Mucosa of rectum (tissue), 2 donors: ENCODE measurements around the gene TNIK.
A peak's percentile ranks its signal among the peaks of the same experiment; 100 is the strongest.

ENCODE experiments used
- H3K27ac ChIP-seq, 2 donors: one replicate each; pipeline ENCODE4 v1.7.0; 2013; ENCODE audit warnings: inconsistent platforms in 2 of 2, low read depth in 2 of 2, low read length in 2 of 2
- H3K27me3 ChIP-seq, 2 donors: one replicate each; pipeline ENCODE4 v1.7.0; 2013; ENCODE audit warnings: low read length in 2 of 2; ENCODE audit not compliant: control insufficient read depth in 2 of 2, insufficient read depth in 2 of 2
- H3K36me3 ChIP-seq, 2 donors: one replicate each; pipeline ENCODE4 v1.7.0; 2013; ENCODE audit warnings: low read length in 2 of 2; ENCODE audit not compliant: control insufficient read depth in 2 of 2, insufficient read depth in 2 of 2
- H3K4me1 ChIP-seq, 2 donors: one replicate each; pipeline ENCODE4 v1.7.0; 2013; ENCODE audit warnings: low read length in 2 of 2, mild to moderate bottlenecking in 1 of 2; ENCODE audit not compliant: control insufficient read depth in 2 of 2, insufficient read depth in 2 of 2
- H3K4me3 ChIP-seq, 2 donors: one replicate each; pipeline ENCODE4 v1.7.0; 2013; ENCODE audit warnings: low read length in 2 of 2
- H3K9ac ChIP-seq, 2 donors: one replicate each; pipeline ENCODE4 v1.7.0; 2013; ENCODE audit warnings: low read length in 2 of 2, low read depth in 1 of 2, mild to moderate bottlenecking in 1 of 2
- H3K9me3 ChIP-seq, 2 donors: one replicate each; pipeline ENCODE4 v1.7.0; 2013; ENCODE audit warnings: low read length in 2 of 2; ENCODE audit not compliant: control insufficient read depth in 2 of 2
- donor health status: healthy.
- donor health status: Normal muscosa, but diverticular disease.

Gene TNIK

DNA sequence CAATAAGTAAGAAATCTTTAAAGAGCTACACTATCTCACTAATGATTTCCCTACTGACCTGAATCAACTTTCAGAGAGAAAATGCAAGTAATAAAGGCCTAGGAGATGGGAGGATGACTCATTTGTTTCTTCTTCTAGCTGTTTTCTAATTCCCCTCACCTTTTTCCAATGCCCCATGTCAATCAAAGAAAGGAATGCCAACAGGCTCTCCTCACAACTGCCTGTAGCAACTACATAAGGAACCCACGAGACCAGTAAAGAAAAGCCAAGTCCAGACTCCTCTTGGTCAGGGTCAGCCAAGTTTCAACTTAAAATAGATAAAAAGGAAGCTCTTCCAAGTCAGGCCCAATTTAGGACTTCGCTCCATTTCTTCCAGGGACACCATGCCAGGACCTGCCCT is 201.9 kb downstream of the TNIK start:
- Histone ChIP-seq H3K4me1 (peaks cover 0 to 11% of the 10 kb centered on the region in 2 donors), H3K9me3 (no peaks in the 10 kb centered on the region), H3K27ac (no peak overlapping the region)

DNA sequence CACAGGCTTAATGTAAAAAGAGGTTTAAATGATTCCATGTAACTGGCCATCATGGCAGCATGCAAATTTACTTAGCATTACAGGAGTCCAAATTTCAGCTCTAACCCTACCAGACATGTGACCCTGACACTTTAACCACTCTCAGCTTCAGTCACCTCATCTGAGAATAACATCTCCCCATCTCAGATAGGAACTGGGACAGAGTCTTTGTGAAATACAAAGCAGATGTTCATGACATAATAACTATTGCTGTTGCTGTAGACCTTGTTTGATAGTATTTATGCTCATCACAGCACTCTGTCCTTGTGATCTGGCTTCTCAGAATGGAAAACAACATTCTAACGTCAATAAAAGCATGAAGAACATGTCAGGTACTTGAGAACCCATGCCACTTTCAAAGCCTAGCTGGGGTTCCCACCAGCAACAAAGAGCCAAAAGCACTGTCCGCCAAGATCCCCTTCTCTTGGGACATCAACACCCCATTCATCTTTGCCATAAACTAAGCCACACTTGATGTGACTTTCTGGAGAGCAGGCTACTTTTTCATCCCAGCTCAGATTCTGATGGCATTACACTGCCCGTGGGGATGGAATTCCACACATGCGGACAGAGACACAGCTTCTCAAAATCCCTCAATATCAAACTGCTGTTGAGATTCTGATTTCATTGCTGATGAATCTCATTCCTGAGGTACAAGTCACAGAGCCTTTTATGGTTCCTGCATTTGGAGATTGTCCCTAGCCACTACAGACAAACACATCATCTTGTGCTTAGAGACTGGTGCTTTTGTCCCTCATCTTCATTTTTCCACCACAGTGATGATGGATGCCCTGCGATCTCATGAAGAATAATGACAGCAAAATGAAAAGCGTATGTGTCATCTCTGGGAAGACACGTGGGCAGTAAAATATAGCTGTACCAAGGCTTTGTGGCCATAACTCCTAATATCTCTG is 202.7 kb downstream of the TNIK start:
- H3K4me1 ChIP-seq, result peaks cover 0 to 11% of the 10 kb centered on the region in 2 donors
- H3K9ac ChIP-seq, result no peak overlapping the region
- no peaks in the 10 kb centered on the region for H3K36me3 ChIP-seq
- no peaks in the 10 kb centered on the region for H3K27me3 ChIP-seq
- H3K27ac ChIP-seq, result no peak overlapping the region
- H3K4me3 ChIP-seq, result no peak overlapping the region
- H3K9me3 ChIP-seq, result no peaks in the 10 kb centered on the region

More for the DNA sequence above, 201.9 kb downstream of the TNIK start:
- no peaks in the 10 kb centered on the region for H3K36me3 ChIP-seq
- no peak overlapping the region for H3K9ac ChIP-seq
- no peak overlapping the region for H3K4me3 ChIP-seq
- no peaks in the 10 kb centered on the region for H3K27me3 ChIP-seq

DNA sequence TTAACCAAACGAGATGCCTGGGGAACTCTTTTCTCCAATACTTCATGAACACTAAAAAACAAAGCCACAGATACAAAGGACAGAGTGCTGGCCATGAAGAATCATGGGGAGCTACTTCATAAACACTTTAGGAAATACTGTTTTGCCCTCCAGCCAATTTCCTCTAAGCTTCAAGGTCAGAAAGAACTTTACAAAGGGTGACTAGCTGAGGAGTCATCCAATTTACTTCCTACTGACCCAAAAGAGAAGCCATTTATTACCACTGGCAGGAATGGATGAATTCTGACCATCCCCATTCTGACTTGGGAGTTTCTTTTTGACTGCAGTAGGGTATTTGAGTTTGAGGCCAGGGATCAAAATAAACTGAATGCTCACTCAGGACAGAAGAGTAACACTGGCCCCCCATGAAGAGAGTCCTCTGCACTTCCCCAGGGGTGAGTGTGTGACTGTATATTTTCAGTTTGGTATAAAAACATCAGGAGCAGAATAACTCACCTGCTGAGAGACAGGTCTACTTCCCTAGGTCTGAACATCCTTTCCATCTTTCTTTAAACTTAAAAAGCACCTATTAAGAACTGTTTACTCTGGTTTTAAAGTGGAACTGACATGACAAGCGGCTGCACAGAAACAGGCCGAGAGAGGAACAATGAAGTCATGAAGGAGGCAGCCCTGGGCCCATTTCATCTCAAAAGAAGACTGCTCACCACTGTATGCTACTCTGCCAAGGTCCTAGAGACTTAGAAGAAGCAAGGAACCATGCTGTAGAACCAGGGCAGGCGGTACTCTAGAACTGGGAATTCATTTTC is 203.6 kb downstream of the TNIK start:
- no peak overlapping the region for H3K4me3 ChIP-seq
- H3K27ac ChIP-seq, result no peak overlapping the region
- H3K4me1 ChIP-seq, result peaks cover 0 to 8% of the 10 kb centered on the region in 2 donors
- no peak overlapping the region for H3K9ac ChIP-seq
- H3K36me3 ChIP-seq, result no peaks in the 10 kb centered on the region
- H3K27me3 ChIP-seq, result no peaks in the 10 kb centered on the region
- H3K9me3 ChIP-seq, result no peaks in the 10 kb centered on the region

DNA sequence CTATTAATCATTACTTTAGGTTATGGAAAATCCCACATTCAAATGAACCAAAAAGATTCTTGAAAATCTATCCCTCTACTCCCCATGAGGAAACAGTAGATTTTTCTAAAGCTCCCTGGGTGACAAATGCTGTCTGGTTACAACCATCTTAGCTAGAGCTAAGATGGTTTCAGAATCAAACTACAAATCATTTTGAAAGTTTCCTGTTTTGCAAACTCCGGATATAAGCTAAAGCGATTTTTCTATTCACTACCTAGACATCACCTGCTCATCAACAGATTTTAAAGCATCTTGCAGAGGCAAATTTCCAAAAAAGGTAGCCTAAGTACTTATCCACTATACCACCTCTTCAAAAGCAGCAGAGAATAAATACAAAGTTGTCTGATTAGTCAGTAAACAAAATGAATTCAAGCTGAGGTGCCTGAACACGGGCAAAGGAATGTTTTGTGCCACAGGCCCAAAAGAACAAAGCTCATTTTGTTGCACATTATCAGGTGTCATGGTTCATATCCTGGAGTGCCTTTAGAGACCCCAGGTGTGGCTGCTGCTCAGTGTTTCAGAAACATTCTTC is 204.9 kb downstream of the TNIK start:
- H3K9ac ChIP-seq, result no peak overlapping the region

DNA sequence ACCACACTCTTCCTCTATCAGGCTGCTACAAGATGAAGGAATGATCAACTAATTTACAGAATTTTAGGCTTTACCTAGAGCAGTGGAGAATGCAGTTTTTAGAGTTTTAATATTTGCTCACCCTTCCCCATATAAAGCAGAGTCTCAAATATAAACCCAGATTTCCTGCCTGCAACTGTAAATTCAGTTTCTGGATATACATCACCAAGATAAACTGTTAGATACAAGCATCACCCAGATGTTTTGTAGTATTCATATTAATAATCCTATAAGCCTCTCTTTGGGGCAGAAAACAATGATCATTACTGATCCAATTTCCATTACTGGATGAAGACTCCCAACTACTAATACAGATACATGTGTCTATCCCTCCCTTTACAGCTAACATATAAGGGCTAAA is 205.9 kb downstream of the TNIK start:
- H3K27ac ChIP-seq, result no peak overlapping the region
- no peaks in the 10 kb centered on the region for H3K27me3 ChIP-seq
- no peaks in the 10 kb centered on the region for H3K9me3 ChIP-seq
- no peak overlapping the region for H3K4me3 ChIP-seq
- H3K36me3 ChIP-seq, result no peaks in the 10 kb centered on the region
- H3K9ac ChIP-seq, result no peak overlapping the region
- no peaks in the 10 kb centered on the region for H3K4me1 ChIP-seq

More for the DNA sequence above, 204.9 kb downstream of the TNIK start:
- H3K27ac ChIP-seq, result peak overlapping the region in 1 of 2 donors; percentile 11
- H3K36me3 ChIP-seq, result no peaks in the 10 kb centered on the region
- H3K9me3 ChIP-seq, result no peaks in the 10 kb centered on the region
- H3K4me1 ChIP-seq, result no peaks in the 10 kb centered on the region
- H3K27me3 ChIP-seq, result no peaks in the 10 kb centered on the region
- no peak overlapping the region for H3K4me3 ChIP-seq

DNA sequence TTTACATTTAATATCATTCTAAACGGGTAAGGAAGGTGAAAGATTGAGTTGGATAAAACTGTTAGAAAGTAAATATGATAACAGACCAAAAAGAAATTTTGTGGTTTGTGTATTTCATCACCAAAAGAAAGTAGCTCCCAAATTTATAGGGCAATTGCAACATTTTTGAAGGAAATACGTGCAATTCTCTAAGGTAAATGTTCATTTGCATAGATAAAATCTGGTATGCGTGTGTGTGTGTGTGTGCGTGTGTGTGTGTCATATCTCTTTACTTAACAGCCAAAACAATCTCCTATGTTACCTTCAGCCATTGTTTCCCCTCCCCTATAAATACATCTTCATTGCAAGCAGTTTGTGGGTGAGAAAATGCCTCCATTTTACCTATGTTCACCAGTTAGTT is 208.4 kb downstream of the TNIK start:
- Histone ChIP-seq H3K9me3 (no peaks in the 10 kb centered on the region), H3K27ac (no peak overlapping the region), H3K27me3 (no peaks in the 10 kb centered on the region), H3K9ac (no peak overlapping the region), H3K36me3 (no peaks in the 10 kb centered on the region), H3K4me3 (no peak overlapping the region), H3K4me1 (no peaks in the 10 kb centered on the region)

DNA sequence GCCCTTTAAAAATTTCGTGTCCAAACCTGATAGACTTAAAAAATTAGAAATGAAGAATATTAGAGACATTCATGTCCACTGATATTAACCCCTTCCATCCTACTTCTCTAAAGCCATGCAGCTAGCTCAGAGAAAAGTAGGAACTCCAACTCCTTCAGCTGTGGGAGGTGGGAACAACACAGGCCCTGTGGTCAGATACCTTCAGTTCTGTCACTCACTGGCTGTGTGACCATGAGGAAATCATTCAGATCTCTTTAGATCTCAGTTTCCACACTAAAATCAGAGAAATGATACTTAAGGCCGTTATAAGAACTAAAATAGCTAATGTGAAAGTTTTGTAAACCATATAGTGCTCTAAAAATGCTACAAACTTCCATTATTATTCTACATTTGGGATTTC is 209.8 kb downstream of the TNIK start:
- no peak overlapping the region for H3K9ac ChIP-seq
- H3K9me3 ChIP-seq, result no peaks in the 10 kb centered on the region
- no peaks in the 10 kb centered on the region for H3K27me3 ChIP-seq
- no peaks in the 10 kb centered on the region for H3K36me3 ChIP-seq
- H3K4me1 ChIP-seq, result no peaks in the 10 kb centered on the region
- no peak overlapping the region for H3K27ac ChIP-seq
- no peak overlapping the region for H3K4me3 ChIP-seq

DNA sequence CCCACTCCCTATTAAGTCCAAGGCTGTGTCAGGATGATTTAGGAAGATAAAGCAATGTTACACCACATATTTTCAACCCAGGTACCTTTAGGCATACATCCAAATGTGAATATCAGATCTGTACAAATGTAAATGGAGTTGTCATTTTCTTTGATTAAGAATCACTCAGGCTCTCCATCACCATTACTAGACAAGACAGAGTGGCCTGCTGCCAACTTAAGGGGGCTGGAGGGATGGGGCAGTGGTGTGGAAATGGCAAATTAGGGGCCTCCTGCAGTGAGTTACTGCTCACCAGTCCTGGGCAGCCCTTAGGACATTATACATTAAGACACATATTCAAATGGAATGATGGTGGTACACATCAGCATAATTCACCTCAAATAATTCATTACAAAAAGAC is 211.0 kb downstream of the TNIK start:
- H3K27ac ChIP-seq, result no peak overlapping the region
- no peak overlapping the region for H3K4me3 ChIP-seq
- H3K9me3 ChIP-seq, result no peaks in the 10 kb centered on the region
- no peak overlapping the region for H3K9ac ChIP-seq
- H3K27me3 ChIP-seq, result no peaks in the 10 kb centered on the region
- H3K4me1 ChIP-seq, result no peaks in the 10 kb centered on the region
- no peaks in the 10 kb centered on the region for H3K36me3 ChIP-seq

DNA sequence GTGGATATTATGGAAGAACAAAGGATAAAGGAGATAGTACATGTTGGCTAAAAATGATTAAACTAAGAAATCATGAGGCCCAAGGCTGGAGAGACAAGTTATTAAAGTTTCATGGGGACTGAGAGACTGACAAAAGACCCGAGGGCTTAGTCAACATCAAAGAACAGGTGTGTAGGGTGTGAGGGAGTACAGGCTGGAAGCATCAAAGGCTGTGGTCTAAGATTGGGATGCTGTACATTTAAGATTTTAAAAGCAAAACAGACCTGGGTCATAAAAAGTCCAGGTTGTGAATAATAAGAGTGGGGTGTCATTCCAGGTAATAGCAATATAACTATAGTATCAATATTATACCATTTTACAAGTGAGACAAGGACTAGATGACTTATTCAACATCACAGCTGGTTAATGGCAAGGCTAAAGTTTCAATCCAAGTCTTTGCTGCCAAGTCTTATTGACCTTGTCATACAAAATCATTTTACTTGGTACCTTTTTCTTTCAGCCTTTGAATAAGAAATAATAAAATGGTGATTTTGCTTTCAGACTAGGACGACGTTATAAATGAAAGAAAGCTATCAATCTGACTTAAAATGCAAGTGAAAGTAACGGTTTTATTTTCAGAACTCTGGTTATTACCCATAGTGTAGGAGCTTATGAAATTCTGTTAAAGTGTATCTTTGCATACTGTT is 211.6 kb downstream of the TNIK start:
- no peaks in the 10 kb centered on the region for H3K27me3 ChIP-seq
- H3K36me3 ChIP-seq, result no peaks in the 10 kb centered on the region
- H3K9me3 ChIP-seq, result no peaks in the 10 kb centered on the region
- no peaks in the 10 kb centered on the region for H3K4me1 ChIP-seq
- no peak overlapping the region for H3K4me3 ChIP-seq
- H3K27ac ChIP-seq, result no peak overlapping the region
- H3K9ac ChIP-seq, result no peak overlapping the region
